GM12875 (cell line): ENCODE data around the gene CCDC141.
"Not testable (repeated sequence)": the region's sequence is repeated elsewhere in the genome, so short reads cannot be mapped to it uniquely, and the experiment has no call there.

Source experiments
- H3K4me3 ChIP-seq: one replicate; pipeline ENCODE4 v1.5.1; 2011; ENCODE audit warnings: low read depth, low read length, control low read depth
- TF ChIP-seq, protein P1 (sequence below): IDR thresholded peaks from 2 replicates; pipeline ENCODE4 v1.5.1; 2011; ENCODE audit warnings: low read depth, mild to moderate bottlenecking, control low read depth, inconsistent platforms, low read length, moderate library complexity, borderline replicate concordance; ENCODE audit not compliant: insufficient read depth

The CCDC141 gene

DNA sequence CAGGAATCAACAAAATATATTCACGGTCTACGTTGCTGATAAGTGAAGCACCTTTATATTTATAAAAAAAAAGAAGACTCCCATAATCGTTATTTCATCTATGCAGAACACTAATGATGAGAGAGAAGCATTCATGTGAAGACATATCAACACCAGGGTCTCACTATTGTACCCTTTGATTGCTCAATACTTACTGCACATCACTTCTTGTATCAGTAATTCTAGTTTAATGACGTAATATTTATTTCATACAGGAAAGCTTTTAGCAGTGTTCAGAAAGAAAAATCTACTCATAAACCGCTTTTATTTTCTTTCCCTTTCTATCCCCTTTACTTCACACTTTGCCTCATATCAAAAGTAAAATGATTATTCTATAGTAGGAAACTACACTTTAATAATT lies 30.7 kb downstream of the CCDC141 start:
- TF ChIP-seq, protein P1, sequence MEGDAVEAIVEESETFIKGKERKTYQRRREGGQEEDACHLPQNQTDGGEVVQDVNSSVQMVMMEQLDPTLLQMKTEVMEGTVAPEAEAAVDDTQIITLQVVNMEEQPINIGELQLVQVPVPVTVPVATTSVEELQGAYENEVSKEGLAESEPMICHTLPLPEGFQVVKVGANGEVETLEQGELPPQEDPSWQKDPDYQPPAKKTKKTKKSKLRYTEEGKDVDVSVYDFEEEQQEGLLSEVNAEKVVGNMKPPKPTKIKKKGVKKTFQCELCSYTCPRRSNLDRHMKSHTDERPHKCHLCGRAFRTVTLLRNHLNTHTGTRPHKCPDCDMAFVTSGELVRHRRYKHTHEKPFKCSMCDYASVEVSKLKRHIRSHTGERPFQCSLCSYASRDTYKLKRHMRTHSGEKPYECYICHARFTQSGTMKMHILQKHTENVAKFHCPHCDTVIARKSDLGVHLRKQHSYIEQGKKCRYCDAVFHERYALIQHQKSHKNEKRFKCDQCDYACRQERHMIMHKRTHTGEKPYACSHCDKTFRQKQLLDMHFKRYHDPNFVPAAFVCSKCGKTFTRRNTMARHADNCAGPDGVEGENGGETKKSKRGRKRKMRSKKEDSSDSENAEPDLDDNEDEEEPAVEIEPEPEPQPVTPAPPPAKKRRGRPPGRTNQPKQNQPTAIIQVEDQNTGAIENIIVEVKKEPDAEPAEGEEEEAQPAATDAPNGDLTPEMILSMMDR = no peak
- no peak overlapping the region for H3K4me3 ChIP-seq

DNA sequence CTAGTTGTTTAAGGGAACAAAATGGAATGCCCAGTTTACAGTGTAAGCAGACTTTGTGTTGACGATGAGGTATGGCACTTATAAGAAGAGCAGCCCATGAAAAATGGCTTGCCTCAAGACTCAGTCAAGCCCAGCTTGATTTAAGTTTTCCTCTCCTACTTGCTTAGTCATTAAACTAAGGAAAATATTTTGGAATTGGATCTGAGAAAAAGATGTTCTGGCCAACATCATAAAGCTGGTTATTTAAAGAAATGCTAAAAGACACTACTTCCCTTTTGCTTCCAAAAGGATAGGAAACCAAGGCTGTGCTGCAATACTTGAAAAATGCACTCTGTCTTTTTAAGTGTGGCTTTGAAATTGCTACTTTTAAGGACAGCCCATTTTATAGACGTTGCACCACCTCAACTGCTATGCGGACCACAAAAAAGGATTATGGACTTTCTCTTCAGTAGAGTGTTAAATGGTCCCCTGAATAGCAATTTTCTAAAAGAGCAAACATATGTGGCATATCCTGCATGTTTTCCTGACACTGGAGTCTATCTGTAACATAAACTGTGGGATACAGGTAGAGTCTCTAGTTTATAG lies 32.1 kb downstream of the CCDC141 start:
- no peak overlapping the region for H3K4me3 ChIP-seq
- TF ChIP-seq, protein P1 = no peak

DNA sequence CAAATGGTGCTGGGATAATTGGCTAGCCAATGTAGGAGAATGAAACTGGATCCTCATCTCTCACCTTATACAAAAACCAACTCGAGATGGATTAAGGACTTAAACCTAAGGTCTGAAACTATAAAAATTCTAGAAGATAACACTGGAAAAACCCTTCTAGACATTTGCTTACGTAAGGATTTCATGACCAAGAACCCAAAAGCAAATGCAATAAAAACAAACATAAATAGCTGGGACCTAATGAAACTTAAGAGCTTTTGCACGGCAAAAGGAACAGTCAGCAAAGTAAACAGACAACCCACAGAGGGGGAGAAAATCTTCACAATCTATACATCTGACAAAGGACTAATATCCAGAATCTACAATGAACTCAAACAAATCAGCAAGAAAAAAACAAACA lies 35.7 kb downstream of the CCDC141 start:
- H3K4me3 ChIP-seq = not testable (repeated sequence)

DNA sequence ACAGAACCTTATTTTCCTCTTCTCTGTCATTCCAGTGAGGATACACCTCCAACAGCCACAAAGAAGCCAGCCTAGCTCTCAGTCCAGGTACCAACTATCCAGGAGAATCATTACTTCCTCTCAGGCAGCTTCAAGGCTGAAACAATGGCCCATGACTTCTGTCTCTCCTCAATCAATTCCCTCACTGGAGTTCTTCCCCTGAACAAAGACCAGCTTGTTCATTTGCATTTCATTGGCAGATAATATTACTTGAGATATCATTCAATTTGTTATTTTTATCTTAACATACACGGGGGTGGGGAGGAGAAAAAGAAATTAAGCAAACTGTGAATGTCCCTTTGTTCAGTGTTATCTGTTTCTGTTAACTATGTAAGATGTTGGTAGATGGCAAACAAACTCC lies 44.0 kb downstream of the CCDC141 start:
- TF ChIP-seq, protein P1 = no peak
- no peak overlapping the region for H3K4me3 ChIP-seq

GRCh38 chr2:178999476-178999875 lies 50.5 kb downstream of the CCDC141 start:
- TF ChIP-seq, protein P1 = no peak
- no peak overlapping the region for H3K4me3 ChIP-seq

DNA sequence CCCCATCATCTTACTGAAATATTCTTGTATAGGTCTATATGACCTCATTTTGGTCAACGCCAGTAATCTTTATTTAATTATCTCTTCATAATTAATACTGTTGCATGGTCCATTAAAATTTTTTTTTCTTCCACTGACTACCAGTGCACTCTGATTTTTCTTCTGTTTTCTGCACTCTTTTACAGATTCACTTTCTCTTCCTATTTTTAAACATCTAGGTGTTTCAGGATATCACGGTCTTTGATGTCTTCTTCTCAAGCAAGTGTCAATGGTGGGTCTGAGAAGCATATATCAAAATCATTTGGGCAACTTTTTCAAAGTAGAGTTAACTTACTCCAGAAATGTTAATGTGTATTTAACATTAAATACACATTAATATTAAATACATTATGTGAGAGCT lies 51.4 kb downstream of the CCDC141 start:
- TF ChIP-seq, protein P1 = no peak
- no peak overlapping the region for H3K4me3 ChIP-seq

DNA sequence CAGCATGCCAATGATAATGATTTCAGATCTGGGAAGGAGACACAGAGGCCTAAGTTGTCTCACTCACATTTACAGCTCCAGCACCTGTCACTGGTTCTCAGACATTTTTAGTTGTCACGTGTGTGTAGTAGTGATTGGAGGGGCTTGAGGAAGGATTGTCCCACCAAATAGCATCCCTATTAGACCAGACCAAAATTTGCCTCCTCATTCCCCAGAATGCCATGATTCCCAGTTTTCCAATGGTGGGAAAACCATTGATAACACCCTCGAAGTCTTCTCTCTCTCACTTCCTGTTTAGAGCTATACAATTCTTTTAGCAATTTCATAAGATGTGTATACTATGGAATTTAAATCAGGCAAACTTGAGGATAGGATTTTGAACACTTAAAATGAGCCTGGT lies 52.5 kb downstream of the CCDC141 start:
- H3K4me3 ChIP-seq = no peak overlapping the region
- TF ChIP-seq, protein P1 = no peak

DNA sequence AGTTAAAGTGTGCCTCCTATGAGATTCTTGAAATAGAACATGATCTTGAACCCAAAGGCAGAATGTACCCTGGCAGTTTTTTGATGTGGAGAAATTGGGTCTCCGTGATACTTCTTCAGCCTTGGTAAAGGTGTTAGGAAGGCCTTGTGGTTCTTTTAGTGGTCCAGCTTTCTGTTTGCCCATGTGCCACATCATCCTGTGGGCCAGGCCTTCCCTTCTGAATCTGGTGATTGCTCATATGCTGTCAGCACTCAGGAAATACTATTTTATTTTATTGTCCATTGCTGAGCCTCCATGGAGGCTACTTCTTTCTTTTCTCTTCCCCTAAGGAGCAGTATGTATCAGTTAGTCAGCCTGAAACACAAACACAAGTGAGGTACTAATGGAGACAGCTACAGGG lies 52.9 kb downstream of the CCDC141 start:
- H3K4me3 ChIP-seq = no peak overlapping the region
- TF ChIP-seq, protein P1 = no peak
